MCF 10A (cell line): ENCODE results near the gene C3orf33. TPM values are rescaled to one million over a fixed set of nuclear protein-coding genes. Genes with fewer than 3 reads are reported as not detected.

Experiments
- Bru-seq: library from RNA; stranded (reverse); fragments of 400-500 nt; gene quantifications from one replicate; lab custom pipeline; 2021; lab: Mats Ljungman, UMichigan
- BruChase-seq, 2 experiments: library from RNA; stranded (reverse); fragments of 400-500 nt; gene quantifications; one replicate each; lab custom pipeline; 2021; lab: Mats Ljungman, UMichigan
- BruUV-seq: library from RNA; stranded (reverse); fragments of 400-500 nt; replicated peaks from 2 replicates; lab custom pipeline; 2021; lab: Mats Ljungman, UMichigan
- CTCF ChIA-PET: fragments of 300-600 bp; sonication (Branson Sonifier 250); formaldehyde crosslinking; extraction: SDS; loops from one replicate; lab custom pipeline; 2021; ENCODE audit warnings: antibody characterized with exemption, inconsistent platforms; lab: Yijun Ruan, JAX
- POLR2A ChIA-PET: fragments of 300-600, 350-650 bp; sonication (Branson Sonifier 250); formaldehyde crosslinking; extraction: SDS; loops from one replicate; lab custom pipeline; 2020; ENCODE audit warnings: antibody characterized with exemption, inconsistent platforms; lab: Yijun Ruan, JAX
- DNase-seq: peaks from one replicate; pipeline ENCODE4 v3.0.0-alpha.2; 2018; ENCODE audit not compliant: unreplicated experiment
- H3K27ac Mint-ChIP-seq: one replicate; pipeline ENCODE4 v1.8.0; 2022; ENCODE audit warnings: mild to moderate bottlenecking, low read depth, mixed read lengths; ENCODE audit not compliant: unreplicated experiment
- H3K27me3 Mint-ChIP-seq: one replicate; pipeline ENCODE4 v1.8.0; 2022; ENCODE audit warnings: mixed read lengths; ENCODE audit not compliant: insufficient read depth, unreplicated experiment
- H3K36me3 Mint-ChIP-seq: one replicate; pipeline ENCODE4 v1.8.0; 2022; ENCODE audit warnings: mild to moderate bottlenecking, moderate library complexity, mixed read lengths; ENCODE audit not compliant: insufficient read depth, unreplicated experiment
- H3K4me1 Mint-ChIP-seq: one replicate; pipeline ENCODE4 v1.8.0; 2022; ENCODE audit warnings: mixed read lengths; ENCODE audit not compliant: insufficient read depth, unreplicated experiment
- H3K4me3 Mint-ChIP-seq: one replicate; pipeline ENCODE4 v1.8.0; 2022; ENCODE audit warnings: mild to moderate bottlenecking, moderate library complexity, mixed read lengths; ENCODE audit not compliant: unreplicated experiment
- H3K9me3 Mint-ChIP-seq: one replicate; pipeline ENCODE4 v1.8.0; 2022; ENCODE audit warnings: mixed read lengths; ENCODE audit not compliant: unreplicated experiment
- intact Hi-C: fragments of 100-400 bp; cut with micrococcal nuclease; formaldehyde crosslinking; loops from 2 replicates; pipeline ENCODE4 v1.14.1; 2022
- long read RNA-seq: library from polyadenylated mRNA; stranded (forward); transcript quantifications from one replicate; pipeline ENCODE4 v2.0.0, GENCODE V29; 2022
- total RNA-seq: library from RNA; stranded (reverse); gene quantifications from 2 replicates; pipeline ENCODE4 v1.2.3, GENCODE V29; 2022
- TF ChIP-seq, protein P1 (sequence below): fragments of 200-600 bp; IDR thresholded peaks from one replicate; pipeline ENCODE4 v1.8.0; 2022; ENCODE audit warnings: antibody characterized with exemption, mild to moderate bottlenecking; ENCODE audit not compliant: unreplicated experiment

C3orf33 gene, protein sequence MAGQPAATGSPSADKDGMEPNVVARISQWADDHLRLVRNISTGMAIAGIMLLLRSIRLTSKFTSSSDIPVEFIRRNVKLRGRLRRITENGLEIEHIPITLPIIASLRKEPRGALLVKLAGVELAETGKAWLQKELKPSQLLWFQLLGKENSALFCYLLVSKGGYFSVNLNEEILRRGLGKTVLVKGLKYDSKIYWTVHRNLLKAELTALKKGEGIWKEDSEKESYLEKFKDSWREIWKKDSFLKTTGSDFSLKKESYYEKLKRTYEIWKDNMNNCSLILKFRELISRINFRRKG
- total RNA-seq (3.2 and 3.6 TPM in 2 replicates), Bru-seq, nascent RNA (percentile 48 among the genes with signal in this experiment), BruChase-seq, experiment 1, labeled RNA remaining after a 6-hour chase (percentile 78 among the genes with signal in this experiment), BruChase-seq, experiment 2, labeled RNA remaining after a 2-hour chase (percentile 70 among the genes with signal in this experiment)
- long read RNA-seq, transcript C3orf33-201 (5 exons, 1,884 nt) = major isoform, 8 of 9 reads
- long read RNA-seq, partial matches to known transcripts = 0 of 9 reads
- long read RNA-seq, other reads (novel, unspliced or antisense) = 1 of 9 reads

DNA sequence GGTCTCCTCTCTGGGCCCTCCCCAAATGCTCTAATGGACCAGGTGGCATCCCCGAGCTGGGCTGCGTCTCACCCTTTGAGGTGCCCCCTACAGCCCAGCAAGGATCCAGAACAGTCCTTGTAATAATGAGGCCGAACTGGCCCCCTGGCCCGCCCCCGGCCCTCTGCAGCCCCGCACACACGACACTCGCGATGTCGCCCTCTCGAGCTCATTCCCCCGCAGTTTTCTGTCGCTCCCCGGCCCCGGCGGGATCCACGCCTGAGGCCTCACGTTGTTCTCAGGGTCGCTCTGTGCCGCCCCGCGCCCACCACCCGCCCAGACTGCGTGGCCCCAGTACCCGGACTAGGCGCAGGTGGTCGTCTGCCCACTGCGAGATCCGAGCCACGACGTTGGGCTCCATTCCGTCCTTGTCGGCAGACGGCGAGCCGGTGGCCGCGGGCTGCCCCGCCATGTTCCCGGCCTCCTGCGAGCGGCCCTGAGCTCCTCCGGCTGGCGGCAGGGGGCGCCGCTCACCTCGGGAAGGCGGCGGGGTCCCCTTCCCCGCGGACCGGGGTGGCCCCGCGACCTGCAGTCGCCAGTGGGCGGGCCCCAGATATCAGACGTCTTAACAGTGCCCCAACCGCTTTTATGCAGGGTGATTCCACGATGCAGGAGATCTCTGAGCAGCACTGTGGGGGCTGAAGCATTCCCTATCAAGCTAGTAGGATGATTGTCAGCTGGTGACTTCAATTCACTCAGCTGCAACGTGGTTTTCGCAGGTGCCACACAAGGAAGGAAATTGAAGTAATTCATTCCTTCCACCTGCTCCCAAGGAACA, at the start of gene C3orf33:
Gene C3orf33 (minus strand): TSS at position 477 of the 817 bp plus-strand sequence. CDS start 26 bp downstream, at position 451.
- no TSS peak for BruUV-seq
- Mint-ChIP-seq H3K27me3 (no peaks in the 10 kb centered on the region), H3K27ac (peak within 1 kb of the TSS; percentile 87), H3K4me3 (peak within 1 kb of the TSS; percentile 89), H3K36me3 (peaks cover 14% of the 10 kb centered on the region), H3K4me1 (no peaks in the 10 kb centered on the region), H3K9me3 (no peaks in the 10 kb centered on the region)
- TF ChIP-seq, protein P1, sequence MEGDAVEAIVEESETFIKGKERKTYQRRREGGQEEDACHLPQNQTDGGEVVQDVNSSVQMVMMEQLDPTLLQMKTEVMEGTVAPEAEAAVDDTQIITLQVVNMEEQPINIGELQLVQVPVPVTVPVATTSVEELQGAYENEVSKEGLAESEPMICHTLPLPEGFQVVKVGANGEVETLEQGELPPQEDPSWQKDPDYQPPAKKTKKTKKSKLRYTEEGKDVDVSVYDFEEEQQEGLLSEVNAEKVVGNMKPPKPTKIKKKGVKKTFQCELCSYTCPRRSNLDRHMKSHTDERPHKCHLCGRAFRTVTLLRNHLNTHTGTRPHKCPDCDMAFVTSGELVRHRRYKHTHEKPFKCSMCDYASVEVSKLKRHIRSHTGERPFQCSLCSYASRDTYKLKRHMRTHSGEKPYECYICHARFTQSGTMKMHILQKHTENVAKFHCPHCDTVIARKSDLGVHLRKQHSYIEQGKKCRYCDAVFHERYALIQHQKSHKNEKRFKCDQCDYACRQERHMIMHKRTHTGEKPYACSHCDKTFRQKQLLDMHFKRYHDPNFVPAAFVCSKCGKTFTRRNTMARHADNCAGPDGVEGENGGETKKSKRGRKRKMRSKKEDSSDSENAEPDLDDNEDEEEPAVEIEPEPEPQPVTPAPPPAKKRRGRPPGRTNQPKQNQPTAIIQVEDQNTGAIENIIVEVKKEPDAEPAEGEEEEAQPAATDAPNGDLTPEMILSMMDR = peak; percentile 91
- DNase-seq = peak; percentile 69
- intact Hi-C loops = loop anchor here (1.0 to 5.0 kb wide), 2 partner anchors 46 to 64 kb away; partner anchors contain the start of genes GMPS and SLC33A1
- POLR2A ChIA-PET = interaction anchor here (0.6 to 2.6 kb wide), 21 partner anchors 8 to 921 kb away, joined by 3 to 31 read pairs (median 3); partner anchors contain the start of genes GMPS and SLC33A1
- CTCF ChIA-PET = interaction anchor here (0.5 to 2.5 kb wide), 69 partner anchors 9 to 1829 kb away, joined by 3 to 21 read pairs (median 4); partner anchors contain the start of genes GMPS and SLC33A1

DNA sequence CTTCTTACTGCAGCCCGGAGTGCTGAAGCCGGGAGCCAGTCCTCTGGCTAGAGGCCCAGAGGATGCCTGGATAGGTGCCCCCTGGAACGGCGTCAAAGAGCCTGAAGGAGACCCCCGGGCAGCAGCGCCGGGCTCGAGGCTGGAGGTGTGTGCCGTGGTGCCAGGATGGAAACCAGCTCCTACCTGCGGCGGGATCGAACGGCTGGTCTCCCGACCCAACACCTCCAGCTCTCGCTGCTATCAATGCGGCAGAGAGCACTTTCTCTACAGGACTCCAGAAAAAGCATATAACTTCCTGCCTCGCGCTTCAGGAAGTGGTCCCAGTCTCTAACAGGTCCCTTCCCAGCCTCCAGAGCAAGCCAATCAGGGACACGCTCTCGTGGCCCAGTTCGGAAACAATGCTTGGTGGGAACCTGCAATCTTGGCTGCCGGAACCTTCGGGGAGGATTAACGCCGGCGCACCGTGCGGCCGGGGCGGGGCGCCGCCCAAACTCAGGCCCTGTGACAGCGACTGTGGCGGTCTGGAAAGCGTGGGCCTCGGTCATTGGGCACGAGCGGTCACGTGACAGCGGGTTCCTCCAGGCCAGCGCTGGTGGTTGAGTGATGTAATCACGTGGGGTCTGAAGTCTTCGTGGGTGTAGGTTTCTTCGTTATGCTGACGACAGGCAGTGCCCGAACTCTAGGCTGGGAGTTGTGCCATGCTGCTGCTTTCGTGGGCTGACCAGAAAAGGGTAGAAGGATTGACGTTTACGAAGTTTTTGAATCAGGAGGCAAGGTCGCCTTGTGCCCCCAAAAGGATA, 48.3 kb upstream of the C3orf33 start, which contains the start of gene SLC33A1:
Gene SLC33A1 (minus strand): TSS at position 287 of the 800 bp plus-strand sequence. CDS start 430 bp downstream, outside the sequence.
- peak within 1 kb of the TSS; percentile 99 for H3K27ac Mint-ChIP-seq
- peaks cover 8% of the 10 kb centered on the region for H3K36me3 Mint-ChIP-seq
- CTCF ChIA-PET = interaction anchor here (0.9 to 2.5 kb wide), 4 partner anchors 16 to 49 kb away, joined by 7 to 18 read pairs (median 8); partner anchors contain the start of genes C3orf33 and GMPS
- peak within 1 kb of the TSS; percentile 87 for H3K4me3 Mint-ChIP-seq
- TF ChIP-seq, protein P1 = no peak
- H3K27me3 Mint-ChIP-seq = no peaks in the 10 kb centered on the region
- BruUV-seq = no TSS peak
- intact Hi-C loops = loop anchor here (1.0 to 5.0 kb wide), 4 partner anchors 16 to 102 kb away; partner anchors contain the start of genes C3orf33 and GMPS
- DNase-seq = peak; percentile 99
- no peaks in the 10 kb centered on the region for H3K4me1 Mint-ChIP-seq
- no peaks in the 10 kb centered on the region for H3K9me3 Mint-ChIP-seq
- POLR2A ChIA-PET = interaction anchor here (0.6 to 4.5 kb wide), 14 partner anchors 12 to 1306 kb away, joined by 3 to 104 read pairs (median 6); partner anchors contain the start of genes C3orf33 and GMPS

DNA sequence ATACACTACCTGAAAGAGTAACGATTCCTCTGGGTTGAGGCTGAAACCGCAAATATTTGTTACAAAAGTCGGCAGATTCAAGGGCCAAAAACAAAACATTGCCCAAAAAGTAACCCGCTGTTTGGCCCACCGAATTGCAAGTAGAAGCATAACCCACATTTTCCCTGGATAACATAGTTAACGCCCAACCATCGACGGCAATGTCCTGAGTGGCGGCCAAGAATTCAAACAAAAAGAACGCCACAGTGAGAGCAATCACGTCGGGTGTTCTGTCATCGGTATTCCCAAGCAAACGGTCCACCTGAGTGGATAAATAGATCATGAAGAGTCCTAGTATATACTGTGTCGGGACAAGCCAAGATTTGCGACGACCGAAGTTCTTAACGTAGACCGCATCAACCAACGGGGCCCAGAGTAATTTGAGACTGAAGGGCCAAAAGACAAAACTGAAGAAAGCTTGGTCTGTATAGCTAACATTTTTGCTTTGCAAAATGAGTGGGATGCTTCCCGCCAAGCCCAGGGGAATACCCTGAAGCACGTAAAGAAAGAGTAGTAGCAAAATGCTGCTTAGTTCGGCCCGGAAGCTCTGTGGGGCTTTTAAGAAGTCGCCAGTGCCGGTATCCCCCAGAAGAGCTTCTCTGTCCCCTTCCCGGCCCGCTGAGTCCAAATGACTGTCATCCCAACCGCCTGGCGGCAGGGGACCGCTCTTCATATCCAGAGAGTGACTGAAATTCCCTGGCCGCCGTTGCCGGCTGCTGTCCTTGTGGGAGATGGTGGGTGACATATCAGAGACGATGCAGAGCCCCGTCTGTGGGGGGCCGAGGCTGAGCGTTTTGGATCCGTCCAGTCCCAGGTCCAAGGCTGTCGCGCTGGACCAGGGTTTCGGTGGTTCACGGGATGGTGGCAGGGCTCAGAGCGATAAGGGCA, 47.4 kb upstream of the C3orf33 start:
- H3K36me3 Mint-ChIP-seq = peaks cover 8% of the 10 kb centered on the region
- POLR2A ChIA-PET = interaction anchor here (0.6 to 4.5 kb wide), 21 partner anchors 10 to 1307 kb away, joined by 3 to 104 read pairs (median 5); partner anchors contain the start of genes C3orf33 and GMPS
- intact Hi-C loops = loop anchor here (1.0 to 5.0 kb wide), 4 partner anchors 17 to 101 kb away; partner anchors contain the start of genes C3orf33 and GMPS

More for the DNA sequence above, 47.4 kb upstream of the C3orf33 start:
- Mint-ChIP-seq H3K4me1 (no peaks in the 10 kb centered on the region), H3K27ac (peak overlapping the region; percentile 99), H3K4me3 (peak overlapping the region; percentile 87), H3K27me3 (no peaks in the 10 kb centered on the region), H3K9me3 (no peaks in the 10 kb centered on the region)
- DNase-seq = peak; percentile 22
- CTCF ChIA-PET = interaction anchor here (0.9 to 2.5 kb wide), 6 partner anchors 16 to 48 kb away, joined by 4 to 18 read pairs (median 7); partner anchors contain the start of genes C3orf33 and GMPS
- TF ChIP-seq, protein P1 = no peak
- no TSS peak for BruUV-seq
